Measurements from ENCODE around the gene HEXD. TPM values are rescaled to one million over a fixed set of nuclear protein-coding genes. Genes with fewer than 3 reads are reported as not detected.
A peak's percentile ranks its signal among the peaks of the same experiment; 100 is the strongest.

The HEXD gene
- total RNA-seq (10 to 100 TPM in 8 of 9 donors, 1 to 10 TPM in 1; 9.9 to 20.2 (median 15.1) TPM), polyA plus RNA-seq (10 to 100 TPM; 11.5 to 24.1 TPM)
- long read RNA-seq, donor 1, transcript HEXDC-201 (13 exons, 1,853 nt), result major isoform, 10 of 32 reads
- long read RNA-seq, donor 1, partial matches to known transcripts, result 7 of 32 reads
- long read RNA-seq, donor 1, other reads (novel, unspliced or antisense), result 11 of 32 reads
- long read RNA-seq, donor 2, partial matches to known transcripts, result 4 of 9 reads
- long read RNA-seq, donor 2, other reads (novel, unspliced or antisense), result 5 of 9 reads
- long read RNA-seq, donor 3, partial matches to known transcripts, result 4 of 16 reads
- long read RNA-seq, donor 3, other reads (novel, unspliced or antisense), result 7 of 16 reads

DNA sequence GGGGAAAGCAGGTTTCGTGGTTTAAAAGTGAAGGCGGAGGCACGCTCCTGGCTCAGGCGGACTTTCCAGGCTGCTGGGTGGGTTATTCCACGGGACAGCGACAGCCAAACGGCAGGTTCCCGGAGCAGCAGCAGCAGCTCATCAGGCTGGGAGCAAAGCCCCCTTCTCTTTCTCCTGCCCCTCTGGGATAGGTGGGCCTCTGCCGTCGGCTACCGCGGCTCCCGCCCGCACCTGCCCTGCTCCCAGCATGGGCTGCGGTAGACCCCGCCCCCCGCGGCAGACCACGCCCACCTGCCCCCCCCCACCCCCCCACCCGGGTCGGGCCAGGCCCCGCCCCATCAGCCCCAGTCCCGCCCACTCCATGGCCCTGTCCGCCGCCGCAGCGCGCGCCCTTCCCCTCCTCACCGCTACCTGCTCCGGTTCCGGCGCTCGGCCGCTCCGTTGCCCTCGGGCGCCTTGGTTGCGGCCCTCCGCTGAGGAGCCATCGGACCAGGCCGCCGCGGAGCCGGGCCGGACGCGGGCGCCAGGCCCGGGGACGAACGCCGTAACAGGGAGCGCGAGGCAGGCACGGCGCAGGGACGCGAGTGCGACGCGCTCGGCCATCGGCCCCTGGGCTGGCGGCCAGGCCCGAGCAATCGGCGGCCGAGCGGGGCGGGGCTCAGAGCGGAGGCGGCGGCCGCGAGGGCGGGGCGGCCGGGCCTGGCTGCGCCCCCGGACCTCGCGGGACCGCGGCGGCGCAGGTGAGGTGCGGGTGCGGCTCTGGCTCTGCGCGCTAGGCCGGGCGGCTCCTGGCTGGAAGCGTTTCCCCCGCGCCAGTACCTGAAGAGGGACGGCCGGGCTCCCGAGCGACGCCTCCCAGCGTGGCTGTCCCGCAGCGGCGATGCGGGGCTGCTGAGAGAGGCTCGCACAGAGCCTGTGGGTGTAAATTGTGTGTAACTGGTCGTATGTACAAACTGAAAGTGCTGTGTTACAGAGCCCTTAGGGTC is at the start of gene HEXD, which contains the start of gene OGFOD3:
Gene HEXD (plus strand): TSS at position 347 of the 986 bp plus-strand sequence. CDS start 1,453 bp downstream, outside the sequence.
Gene OGFOD3 (minus strand): TSS at position 586 of the 986 bp plus-strand sequence. CDS start 101 bp downstream, at position 485.
- Histone ChIP-seq H3K4me3 (peak within 1 kb of the TSS; percentile 65 to 98 (median 82)), H3K36me3 (peaks cover 0 to 21% (median 3%) of the 10 kb centered on the region in 9 donors), H3K9me3 (peaks cover 0 to 11% (median 0%) of the 10 kb centered on the region in 12 donors), H3K4me1 (peaks cover 3 to 28% (median 19%) of the 10 kb centered on the region in 12 donors), H3K27ac (peak within 1 kb of the TSS; percentile 82 to 96 (median 92)), H3K27me3 (no peaks in the 10 kb centered on the region)
- DNase-seq (peak; percentile 80 to 91 (median 88)), ATAC-seq (peak; percentile 69 to 97 (median 90))
- intact Hi-C loops (cut with DNase I), result loop anchor here in 4 of 10 donors (2.0 to 5.0 kb wide), 5 partner anchors 31 to 134 kb away; partner anchors contain the start of gene CYBC1 (in 2 of the 4)
- 1 to 6% (median 1%) methylated on average over 7 to 108 of the region's 108 CpGs for WGBS, 4 donors
- TF ChIP-seq, protein P1, sequence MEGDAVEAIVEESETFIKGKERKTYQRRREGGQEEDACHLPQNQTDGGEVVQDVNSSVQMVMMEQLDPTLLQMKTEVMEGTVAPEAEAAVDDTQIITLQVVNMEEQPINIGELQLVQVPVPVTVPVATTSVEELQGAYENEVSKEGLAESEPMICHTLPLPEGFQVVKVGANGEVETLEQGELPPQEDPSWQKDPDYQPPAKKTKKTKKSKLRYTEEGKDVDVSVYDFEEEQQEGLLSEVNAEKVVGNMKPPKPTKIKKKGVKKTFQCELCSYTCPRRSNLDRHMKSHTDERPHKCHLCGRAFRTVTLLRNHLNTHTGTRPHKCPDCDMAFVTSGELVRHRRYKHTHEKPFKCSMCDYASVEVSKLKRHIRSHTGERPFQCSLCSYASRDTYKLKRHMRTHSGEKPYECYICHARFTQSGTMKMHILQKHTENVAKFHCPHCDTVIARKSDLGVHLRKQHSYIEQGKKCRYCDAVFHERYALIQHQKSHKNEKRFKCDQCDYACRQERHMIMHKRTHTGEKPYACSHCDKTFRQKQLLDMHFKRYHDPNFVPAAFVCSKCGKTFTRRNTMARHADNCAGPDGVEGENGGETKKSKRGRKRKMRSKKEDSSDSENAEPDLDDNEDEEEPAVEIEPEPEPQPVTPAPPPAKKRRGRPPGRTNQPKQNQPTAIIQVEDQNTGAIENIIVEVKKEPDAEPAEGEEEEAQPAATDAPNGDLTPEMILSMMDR (IDR thresholded peaks at IDR 0.05), result peak in 1 of 12 donors; percentile 7
- peak in 1 of 2 donors; percentile 66 for TF ChIP-seq POLR2A (IDR thresholded peaks at IDR 0.05)

DNA sequence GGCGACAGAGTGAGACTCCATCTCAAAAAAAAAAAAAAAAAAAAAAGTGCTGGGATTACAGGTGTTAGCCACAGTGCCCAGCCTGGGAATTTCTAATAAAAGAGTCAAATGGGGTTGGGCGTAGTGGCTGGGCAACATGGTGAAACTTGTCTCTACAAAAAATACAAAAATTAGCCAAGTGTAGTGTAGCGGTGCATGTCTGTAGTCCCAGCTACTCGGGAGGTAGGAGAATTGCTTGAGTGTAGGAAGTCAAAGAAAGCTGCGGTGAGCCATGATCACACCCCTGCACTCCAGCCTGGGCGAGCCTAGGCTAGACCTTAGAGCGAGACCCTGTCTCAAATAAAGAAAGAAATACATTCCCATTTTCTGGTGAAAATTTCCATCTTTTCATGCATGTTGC is 48.9 kb upstream of the HEXD start:
- intact Hi-C loops (cut with DNase I), result no loop called here
- TF ChIP-seq, protein P1 (IDR thresholded peaks at IDR 0.05), result no peak
- TF ChIP-seq POLR2A (IDR thresholded peaks at IDR 0.05), result no peak
- ATAC-seq (no peak), DNase-seq (no peak)
- H3K36me3 ChIP-seq, result no peaks in the 10 kb centered on the region
- peaks cover 16 to 66% (median 28%) of the 10 kb centered on the region in 9 donors for H3K27me3 ChIP-seq
- WGBS, 4 donors, result 91 to 94% (median 93%) methylated on average over 6 to 7 of the region's 7 CpGs
- peaks cover 0 to 29% (median 19%) of the 10 kb centered on the region in 12 donors for H3K4me1 ChIP-seq
- no peak overlapping the region for H3K27ac ChIP-seq
- no peak overlapping the region for H3K4me3 ChIP-seq
- H3K9me3 ChIP-seq, result no peaks in the 10 kb centered on the region

DNA sequence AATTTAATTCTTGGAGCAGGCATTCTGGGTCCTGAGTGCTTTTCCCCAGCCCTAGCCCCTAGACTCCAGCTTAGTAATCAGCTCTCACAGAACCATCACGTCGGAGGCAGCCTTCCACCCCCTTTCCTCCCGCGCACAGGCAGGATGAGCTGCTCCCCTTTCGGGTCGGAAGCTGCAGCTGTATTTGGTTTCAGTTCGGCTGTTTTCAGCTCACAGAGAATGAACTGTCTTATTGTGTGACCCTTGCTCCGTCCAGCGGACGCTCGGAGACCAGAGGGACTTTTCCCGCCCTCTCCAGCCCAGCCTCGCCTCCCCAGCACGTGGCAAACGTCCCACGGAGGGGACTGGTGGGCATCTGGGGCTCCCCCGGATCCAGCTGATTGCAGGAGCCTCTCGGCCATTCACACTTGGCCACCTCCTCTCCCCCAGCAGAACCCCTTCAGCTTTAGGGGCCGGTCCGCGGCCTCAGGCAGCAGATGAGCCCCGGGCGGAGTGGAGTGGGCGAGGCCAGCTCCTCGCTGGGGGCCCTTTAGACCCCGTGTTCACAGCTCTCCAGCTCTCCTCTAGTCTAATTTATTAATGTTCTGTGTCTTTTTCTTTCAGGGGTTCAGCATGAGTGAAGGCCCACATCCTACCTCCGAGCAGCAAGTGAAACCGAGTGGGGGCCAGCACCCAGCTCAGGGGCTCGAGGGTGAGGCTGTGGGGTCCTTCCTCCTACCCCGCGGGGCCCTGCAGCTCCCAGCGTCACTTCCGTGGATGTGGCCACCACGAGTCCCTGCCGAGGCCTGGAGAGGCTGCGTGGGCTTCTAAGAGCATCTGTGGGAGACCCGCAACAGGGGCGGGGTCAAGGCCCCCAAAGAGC is 47.4 kb upstream of the HEXD start:
- H3K27me3 ChIP-seq, result peaks cover 24 to 81% (median 42%) of the 10 kb centered on the region in 9 donors
- no peak overlapping the region for H3K27ac ChIP-seq
- DNase-seq, result no peak
- H3K36me3 ChIP-seq, result no peaks in the 10 kb centered on the region
- TF ChIP-seq, protein P1 (IDR thresholded peaks at IDR 0.05), result no peak
- TF ChIP-seq POLR2A (IDR thresholded peaks at IDR 0.05), result no peak
- H3K4me1 ChIP-seq, result peaks cover 0 to 29% (median 19%) of the 10 kb centered on the region in 12 donors
- 34 to 53% (median 36%) methylated on average over 37 to 38 of the region's 38 CpGs for whole genome bisulfite sequencing, 4 donors
- H3K4me3 ChIP-seq, result peak overlapping the region in 9 of 12 donors; percentile 12 to 51 (median 41)
- peak in 2 of 4 donors; percentile 8 to 27 for ATAC-seq
- H3K9me3 ChIP-seq, result no peaks in the 10 kb centered on the region
- intact Hi-C loops (cut with DNase I), result loop anchor here in 1 of 10 donors (5.0 kb wide), 1 partner anchor 42 kb away; no protein-coding TSS in a partner anchor
